SH-SY5Y (cell line): ENCODE data around the gene RBP7.

Source experiments
- GATA2 ChIP-seq: IDR thresholded peaks from 2 replicates; pipeline ENCODE4 v1.6.1; 2011; ENCODE audit warnings: mild to moderate bottlenecking, low read depth, low read length
- GATA3 ChIP-seq: IDR thresholded peaks from 2 replicates; pipeline ENCODE4 v1.6.1; 2011; ENCODE audit warnings: low read depth, mild to moderate bottlenecking, low read length, moderate library complexity

GRCh38 chr1:9960011-9960410 lies 37.0 kb upstream of the RBP7 start:
- TF ChIP-seq GATA2 (no peak), GATA3 (no peak)
